HG03066 (cell line): ENCODE results near the gene PKP1.

Experiments
- ATAC-seq: cut with Tn5 transposase; IDR thresholded peaks from one replicate; pipeline ENCODE4 v1.9.1; 2021; ENCODE audit warnings: low read depth; ENCODE audit not compliant: unreplicated experiment

The PKP1 gene

DNA sequence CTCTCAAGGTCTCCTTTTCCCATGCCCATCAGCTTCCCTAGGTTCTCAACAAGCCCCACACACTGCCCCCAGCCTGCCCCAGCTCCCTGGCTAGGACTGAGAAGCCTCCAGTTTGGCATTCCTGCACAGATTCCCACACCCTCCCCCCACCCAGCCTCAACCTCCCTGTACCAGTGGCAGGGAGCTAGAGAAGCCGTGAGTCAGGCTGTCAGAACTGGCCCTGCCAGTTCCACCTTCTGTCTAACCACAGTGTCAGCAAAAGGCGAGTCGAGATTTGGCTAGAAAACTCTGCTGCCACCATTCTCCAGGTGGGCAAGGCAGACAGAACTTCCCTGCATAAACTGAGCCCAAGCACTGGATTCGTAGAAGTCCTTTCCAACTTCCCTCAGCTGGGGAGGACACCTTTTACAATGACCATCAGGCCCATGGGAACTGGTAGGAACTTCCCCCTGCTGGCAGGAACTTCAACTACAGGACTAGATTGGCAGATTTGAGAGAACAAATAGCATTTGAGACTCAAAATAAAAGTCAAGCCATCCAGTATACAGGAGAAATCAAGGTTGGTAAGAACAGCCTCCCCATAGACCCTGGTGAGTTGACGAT, 63.1 kb downstream of the PKP1 start:
- no peak for ATAC-seq

DNA sequence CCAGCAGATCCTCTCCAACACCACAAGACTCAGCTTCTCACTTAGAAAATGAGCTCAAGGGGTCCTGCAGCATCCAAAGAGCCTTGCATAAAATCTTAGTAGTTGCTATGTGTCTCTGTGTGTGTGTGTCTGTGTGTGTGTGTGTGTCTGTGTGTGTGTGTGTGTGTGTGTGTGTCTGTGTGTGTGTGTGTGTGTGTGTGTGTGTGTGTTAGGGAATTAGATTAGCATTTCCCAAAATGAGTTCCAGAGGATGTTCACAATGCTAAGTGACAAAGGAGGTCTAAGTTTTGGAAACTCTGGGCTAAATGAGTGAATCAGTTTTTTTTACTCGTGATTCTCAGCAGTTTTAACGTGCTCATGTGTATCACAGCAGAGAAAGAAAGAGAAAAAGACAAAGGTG, 63.7 kb downstream of the PKP1 start:
- no peak for ATAC-seq

- no peak for ATAC-seq
Measured at GRCh38 chr1:201347498-201348210, 64.3 kb downstream of the PKP1 start.

- no peak for ATAC-seq
Measured at GRCh38 chr1:201348211-201348566, 64.9 kb downstream of the PKP1 start.

DNA sequence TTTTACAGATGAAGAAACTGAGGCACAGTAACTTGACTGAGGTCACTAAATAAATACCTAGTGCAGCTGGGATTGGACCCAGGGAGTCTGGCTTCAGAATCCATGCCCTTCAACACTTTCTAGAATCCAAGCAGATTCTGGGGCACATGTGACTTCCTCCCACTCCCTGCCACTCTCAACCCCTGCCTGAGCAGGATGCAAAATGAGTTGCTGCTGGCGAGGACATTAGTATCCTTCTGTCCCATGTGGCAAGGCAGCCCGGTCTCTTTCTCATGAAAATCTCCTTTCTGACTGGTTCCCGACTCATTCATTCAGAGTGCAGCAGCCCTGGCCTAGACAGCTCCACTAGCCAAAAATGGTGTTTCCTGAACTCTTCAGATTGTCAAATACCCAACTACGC, 65.8 kb downstream of the PKP1 start:
- ATAC-seq = no peak

- ATAC-seq = no peak
Measured at GRCh38 chr1:201350361-201350725, 67.0 kb downstream of the PKP1 start.

DNA sequence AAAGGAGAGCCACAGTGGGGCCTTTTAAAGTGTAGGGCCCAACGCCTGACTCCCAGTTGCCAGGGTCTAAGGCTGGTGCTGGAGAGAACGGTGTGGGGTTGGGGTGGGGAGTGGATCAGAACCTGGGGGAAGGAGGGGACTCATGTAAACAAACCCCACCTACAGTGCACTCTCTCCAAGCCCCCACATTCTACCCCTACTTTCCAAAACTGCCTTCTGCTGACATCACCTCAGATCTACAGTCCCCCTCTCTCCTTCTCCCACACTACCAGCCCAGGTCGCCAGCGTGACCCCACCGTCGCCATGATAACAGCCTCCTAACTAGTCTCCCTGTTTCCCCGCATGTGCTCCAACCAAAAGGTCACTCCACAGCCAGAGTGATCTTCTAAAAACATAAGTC, 67.6 kb downstream of the PKP1 start:
- no peak for ATAC-seq

DNA sequence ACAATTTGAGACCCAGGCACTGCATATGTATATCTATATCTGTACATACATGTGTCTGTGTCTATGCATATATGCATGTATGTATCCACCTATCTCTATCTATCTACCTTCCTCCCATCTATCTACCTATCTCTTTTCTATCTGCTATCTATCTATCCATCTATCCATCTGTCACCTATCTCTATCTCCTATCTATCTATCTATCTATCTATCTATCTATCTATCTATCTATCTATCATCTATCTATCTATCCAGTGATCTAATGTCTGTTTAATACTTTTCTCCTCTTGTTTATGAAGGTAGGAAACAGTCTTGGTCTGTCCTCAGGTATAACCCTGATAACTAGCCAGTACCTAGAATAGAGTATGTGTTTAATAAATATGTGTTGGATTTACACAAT, 68.3 kb downstream of the PKP1 start:
- no peak for ATAC-seq

GRCh38 chr1:201353186-201353940, 70.1 kb downstream of the PKP1 start:
- ATAC-seq = no peak

GRCh38 chr1:201354151-201354900, 71.0 kb downstream of the PKP1 start:
- ATAC-seq = no peak

GRCh38 chr1:201354901-201355295, 71.6 kb downstream of the PKP1 start:
- no peak for ATAC-seq

GRCh38 chr1:201355471-201355870, 72.2 kb downstream of the PKP1 start:
- no peak for ATAC-seq

DNA sequence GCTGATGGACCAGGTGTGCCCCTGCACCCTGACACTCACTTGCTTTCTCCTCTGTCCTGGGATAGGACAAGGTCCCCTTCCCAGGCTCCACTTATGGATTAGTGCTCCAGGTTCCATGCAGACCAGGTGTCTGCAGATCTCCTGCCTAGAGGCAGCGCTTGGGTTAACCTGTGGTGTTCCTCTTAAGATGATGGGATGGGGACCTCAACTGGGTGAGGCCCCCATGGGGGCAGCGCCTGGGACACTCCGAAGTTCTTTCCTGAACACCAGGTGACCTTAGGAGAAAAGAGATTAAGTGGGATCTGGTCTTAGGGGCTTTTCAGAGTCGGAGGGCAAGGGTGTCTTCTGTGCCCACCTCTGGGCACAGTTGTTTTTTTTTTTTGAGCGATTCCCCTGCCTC, 72.9 kb downstream of the PKP1 start:
- ATAC-seq = no peak

- ATAC-seq = no peak
Measured at GRCh38 chr1:201356701-201357100, 73.4 kb downstream of the PKP1 start.

GRCh38 chr1:201357211-201357610, 73.9 kb downstream of the PKP1 start:
- no peak for ATAC-seq

DNA sequence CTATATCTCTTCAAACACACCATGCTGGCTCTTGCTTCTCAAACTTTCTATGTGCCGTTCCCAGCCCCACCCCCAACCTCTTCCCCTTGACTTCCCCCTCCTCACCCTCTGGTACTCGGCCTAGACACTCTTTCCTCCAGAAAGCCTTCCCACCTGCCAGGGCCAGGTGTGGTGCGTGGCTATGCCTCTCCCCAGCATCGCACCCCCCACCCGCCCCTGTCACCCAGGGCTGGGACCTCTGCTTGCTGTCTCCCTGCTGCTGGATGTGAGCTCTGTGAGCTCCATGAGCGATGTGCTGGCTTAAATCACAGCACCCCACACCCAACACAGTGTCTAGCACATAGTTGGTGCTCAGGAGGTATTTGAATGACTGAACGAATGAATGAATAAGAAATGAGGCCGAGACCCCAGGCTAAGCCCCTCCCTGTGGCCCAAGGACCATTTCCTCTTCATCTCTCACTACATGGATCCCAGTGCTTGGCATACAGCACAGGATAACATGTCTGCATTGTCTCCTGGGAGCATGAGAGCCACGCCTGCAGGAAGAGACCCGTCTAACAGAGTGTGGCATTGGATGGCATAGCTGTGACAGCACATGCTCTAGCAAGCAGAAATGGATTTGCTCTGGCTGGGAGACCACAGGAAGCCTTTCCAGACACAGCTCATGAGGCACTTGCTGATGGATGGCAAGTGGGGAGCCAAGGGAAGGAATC, 74.5 kb downstream of the PKP1 start:
- no peak for ATAC-seq

GRCh38 chr1:201358596-201358995, 75.3 kb downstream of the PKP1 start:
- ATAC-seq = no peak

- no peak for ATAC-seq
Measured at GRCh38 chr1:201359031-201359872, 75.9 kb downstream of the PKP1 start.

- ATAC-seq = no peak
Measured at GRCh38 chr1:201359873-201360210, 76.5 kb downstream of the PKP1 start.

- no peak for ATAC-seq
Measured at GRCh38 chr1:201360486-201360885, 77.2 kb downstream of the PKP1 start.
